HG03066 (cell line): ENCODE results near the gene PDE12.

ENCODE experiments used
- ATAC-seq: cut with Tn5 transposase; IDR thresholded peaks from one replicate; pipeline ENCODE4 v1.9.1; 2021; ENCODE audit warnings: low read depth; ENCODE audit not compliant: unreplicated experiment

The PDE12 gene, protein sequence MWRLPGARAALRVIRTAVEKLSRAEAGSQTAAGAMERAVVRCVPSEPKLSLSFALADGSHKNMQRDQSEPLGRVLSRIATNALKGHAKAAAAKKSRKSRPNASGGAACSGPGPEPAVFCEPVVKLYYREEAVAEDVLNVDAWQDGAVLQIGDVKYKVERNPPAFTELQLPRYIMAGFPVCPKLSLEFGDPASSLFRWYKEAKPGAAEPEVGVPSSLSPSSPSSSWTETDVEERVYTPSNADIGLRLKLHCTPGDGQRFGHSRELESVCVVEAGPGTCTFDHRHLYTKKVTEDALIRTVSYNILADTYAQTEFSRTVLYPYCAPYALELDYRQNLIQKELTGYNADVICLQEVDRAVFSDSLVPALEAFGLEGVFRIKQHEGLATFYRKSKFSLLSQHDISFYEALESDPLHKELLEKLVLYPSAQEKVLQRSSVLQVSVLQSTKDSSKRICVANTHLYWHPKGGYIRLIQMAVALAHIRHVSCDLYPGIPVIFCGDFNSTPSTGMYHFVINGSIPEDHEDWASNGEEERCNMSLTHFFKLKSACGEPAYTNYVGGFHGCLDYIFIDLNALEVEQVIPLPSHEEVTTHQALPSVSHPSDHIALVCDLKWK

DNA sequence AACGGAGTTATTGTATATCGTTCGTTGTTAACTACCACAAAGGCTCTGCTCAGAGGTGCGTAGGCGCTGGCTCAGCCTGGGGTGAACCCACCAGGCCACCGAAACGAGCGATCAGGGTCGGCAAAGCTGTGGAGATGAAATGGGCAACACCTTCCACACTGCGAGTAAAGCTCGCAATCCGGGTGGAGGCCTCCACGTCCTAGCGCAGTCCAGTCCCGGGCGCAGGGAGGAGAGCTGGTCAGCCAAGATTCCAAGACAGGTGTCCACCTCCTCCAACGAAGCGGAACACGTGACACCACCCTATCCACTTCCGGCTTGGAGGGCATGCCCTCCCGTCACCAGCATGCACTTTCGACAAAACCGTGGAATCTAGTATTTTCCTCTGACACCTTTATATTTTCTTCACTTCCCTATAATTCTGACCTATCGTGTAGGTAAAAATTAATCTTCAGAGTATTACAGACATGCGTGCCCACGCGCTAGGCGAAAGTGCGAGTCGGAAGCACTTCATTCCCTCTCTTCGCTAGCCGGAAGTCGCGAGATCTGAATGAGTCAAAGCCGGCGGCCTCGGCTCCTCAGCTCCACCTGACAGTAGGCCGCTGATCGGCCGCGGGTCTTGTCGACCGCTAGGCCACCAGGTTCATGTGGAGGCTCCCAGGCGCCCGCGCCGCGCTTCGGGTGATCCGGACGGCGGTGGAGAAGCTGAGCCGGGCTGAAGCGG is at the start of gene PDE12:
TSS of gene PDE12 (plus strand) at position 537 of the 721 bp plus-strand sequence. CDS start at position 643, 106 bp downstream.
- peak; percentile 82 for ATAC-seq

DNA sequence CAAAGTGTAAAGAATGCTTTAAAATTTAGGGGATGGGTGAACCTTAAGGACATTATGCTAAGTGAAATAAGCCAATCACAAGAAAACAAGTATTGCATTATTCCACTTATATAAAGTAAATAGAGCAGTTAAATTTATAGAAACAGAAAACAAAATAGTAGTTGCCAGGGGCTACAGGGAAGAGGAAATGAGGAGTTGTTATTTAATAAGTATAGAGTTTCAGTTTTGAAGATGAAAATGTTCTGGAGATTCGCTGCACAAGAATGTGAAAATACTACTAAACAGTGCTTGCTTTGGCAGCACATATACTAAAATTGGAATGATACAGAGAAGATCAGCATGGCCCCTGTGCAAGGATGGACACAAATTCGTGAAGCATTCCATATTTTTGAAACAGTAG is 43.9 kb upstream of the PDE12 start:
- ATAC-seq = no peak

DNA sequence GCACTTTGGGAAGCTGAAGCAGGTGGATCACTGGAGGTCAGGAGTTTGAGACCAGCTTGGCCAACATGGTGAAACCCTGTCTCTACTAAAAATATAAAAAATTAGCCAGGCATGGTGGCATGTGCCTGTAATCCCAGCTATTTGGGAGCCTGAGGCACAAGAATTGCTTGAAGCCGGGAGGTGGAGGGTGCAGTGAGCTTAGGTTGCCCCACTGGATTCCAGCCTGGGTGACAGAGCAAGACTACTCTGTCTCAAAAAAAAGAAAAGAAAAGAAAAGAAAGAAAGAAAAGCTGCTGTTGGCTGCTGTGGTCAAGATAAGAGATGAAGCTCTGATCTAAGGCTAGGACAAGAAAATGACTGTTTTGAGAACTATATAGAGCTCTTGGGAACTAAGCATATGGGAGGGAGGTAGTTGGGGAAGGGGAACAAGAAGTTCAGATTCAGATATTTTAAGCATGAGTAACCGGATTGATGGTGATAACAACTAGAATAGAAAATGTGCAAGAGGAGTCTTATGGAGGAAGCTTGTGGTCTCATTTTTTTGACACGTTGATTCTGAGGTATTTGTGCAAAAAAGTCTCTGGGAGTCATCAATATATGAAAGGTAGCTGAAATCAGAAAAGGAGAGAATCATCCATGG is 37.7 kb upstream of the PDE12 start:
- no peak for ATAC-seq

DNA sequence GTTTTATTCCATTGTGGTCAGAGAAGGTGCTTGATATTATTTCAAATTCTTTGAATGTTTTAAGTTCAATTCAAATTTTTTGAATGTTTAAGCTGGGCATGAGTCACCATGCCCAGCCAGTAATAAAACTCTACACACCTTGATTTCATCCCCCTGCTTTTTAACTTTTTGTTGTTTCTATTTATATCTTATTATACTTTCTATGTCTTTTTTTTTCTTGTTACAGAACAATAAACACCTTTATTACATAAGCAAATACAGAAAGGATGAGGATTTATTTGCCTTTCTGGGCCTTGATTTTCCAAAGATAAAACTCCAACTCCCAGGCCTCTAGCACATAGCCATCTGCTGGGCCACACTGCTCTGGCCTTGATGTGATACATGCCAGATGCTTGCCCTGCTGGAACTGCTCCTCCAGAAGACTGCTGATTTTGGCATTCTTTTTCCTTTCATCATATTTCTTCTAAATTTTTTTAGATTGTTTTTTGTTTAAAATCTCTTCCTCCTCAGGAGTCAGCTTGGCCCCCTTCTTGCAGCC is 25.9 kb upstream of the PDE12 start:
- ATAC-seq = no peak

DNA sequence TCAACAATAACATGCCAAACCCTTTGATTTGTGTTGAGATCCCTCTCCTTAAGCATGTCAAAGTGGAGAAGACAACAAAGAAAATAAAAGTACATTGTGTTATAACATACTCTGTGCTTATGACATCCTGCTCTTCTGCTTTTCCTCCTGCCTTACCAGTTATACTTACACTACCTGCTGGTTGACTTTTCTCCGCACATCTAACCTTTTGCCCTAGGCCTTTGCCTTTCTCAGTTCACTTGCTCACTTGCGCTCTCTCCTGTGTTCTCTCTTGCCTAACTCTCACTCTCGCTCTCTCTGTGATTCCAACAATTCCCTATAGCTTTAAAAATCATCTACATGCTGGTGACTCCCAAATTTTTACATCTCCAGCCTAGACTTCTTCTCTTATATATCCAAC is 17.6 kb upstream of the PDE12 start:
- no peak for ATAC-seq

DNA sequence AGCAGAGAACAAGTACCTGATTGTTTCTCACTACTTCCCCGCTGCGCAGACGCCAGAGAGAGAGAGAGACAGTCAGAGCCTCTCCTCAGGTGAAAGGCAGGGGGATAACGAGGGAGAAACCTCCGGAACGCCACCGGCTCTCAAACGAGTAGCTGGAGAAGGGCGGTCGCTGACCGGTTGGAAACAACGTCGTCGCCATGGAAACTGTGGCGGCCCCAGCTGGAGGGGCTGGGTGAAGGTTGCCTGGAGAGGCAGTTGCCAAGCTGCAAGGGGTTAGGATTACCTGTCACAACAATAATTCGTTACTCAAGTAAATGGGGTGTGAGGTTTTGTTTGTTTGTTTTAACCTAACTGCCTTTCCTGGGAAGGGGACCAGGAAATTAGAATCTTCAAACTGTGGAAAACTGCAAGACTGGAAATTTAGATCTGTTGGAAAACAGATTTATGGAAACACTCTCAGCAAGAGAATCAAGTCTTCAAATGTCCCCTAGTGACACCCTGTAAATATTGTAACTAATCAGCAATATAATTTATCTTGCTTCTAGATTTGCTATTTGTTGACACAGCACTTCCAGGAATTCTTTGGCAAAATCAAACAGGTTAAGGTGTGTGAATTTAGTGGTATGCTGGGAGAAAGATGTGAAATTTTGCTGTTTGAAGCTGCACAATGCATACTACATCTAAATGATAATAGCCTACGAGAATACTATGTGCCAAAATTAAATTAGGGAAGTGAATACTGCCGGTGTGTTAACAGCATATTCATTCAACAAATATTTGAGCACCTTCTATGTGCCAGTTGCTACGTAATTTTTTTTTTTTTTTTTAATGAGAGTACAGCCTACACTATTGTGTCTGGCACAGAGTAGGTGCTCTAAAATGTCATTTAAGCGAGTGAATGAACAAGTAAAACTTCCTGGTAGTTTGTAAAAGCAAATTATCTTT is 11.6 kb upstream of the PDE12 start, which contains the start of gene DNAH12:
TSS of gene DNAH12 (minus strand) at position 164 of the 945 bp plus-strand sequence. CDS start 1,474 bp downstream, outside the sequence.
- ATAC-seq = no peak

DNA sequence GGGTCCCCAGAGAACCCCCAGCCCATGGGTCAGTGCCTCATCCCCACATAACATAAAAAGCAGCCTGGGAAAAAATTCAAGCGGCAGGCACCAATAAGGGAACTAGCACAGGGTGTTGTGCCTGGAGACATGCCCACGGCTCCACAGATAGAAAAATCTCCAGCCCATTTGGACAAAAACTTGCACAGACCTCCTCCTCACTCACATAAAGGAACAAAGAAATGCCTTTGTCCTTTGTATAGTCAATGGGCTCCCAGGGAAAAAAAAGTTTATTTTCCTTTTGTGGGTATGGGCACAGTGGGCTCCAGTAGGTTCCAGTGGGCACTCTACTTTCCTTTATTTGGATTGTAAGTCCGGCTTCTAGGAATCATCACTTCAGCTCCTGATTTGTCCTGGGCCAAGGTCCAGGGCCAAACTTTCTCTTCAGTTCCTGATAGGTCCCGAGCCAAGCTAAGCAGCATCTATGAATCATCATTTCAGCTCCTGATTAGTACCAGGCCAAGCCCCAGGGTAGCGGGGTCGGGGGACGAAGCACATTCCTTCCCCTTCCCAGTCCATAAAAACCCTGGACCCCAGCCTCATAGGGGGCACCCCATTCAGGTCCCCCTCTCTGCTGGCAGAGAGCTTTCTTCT is 10.3 kb upstream of the PDE12 start:
- ATAC-seq = no peak

DNA sequence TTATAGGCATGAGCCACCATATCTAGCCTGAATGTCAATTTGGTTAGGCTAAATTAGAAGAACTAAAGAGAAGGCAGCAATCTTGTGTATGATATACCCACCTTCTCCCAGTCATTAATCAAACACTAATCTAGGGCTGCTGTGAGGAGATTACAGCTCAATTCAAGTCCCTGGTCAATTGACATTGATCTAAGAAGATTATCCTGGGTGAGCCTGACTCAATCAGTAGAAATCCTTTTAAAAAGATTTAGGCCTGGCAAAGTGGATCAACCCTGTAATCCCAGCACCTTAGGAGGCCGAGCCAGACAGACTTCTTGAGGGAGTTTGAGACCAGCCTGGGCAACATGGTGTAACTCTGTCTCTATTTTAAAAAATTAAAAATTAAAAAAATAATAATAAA is 9.5 kb upstream of the PDE12 start:
- no peak for ATAC-seq

DNA sequence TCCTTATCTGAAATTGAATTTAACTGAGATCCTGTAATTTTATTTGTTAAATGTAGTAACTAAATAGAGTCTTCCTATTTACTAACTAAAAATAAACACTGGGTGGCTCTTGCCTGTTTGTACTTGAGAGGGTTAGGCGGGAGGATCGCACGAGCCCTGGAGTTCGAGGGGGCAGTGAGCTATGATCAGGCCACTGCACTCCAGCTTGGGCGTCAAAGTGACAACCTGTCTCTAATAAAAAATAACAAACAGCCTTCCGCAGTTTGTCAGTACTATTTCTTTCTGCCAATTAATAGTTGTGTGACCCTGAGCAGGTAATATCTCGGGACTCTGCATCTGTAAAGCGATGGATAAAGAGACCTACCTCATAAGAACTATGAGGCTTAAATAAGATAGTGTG is 768 bp upstream of the PDE12 start:
- no peak for ATAC-seq

DNA sequence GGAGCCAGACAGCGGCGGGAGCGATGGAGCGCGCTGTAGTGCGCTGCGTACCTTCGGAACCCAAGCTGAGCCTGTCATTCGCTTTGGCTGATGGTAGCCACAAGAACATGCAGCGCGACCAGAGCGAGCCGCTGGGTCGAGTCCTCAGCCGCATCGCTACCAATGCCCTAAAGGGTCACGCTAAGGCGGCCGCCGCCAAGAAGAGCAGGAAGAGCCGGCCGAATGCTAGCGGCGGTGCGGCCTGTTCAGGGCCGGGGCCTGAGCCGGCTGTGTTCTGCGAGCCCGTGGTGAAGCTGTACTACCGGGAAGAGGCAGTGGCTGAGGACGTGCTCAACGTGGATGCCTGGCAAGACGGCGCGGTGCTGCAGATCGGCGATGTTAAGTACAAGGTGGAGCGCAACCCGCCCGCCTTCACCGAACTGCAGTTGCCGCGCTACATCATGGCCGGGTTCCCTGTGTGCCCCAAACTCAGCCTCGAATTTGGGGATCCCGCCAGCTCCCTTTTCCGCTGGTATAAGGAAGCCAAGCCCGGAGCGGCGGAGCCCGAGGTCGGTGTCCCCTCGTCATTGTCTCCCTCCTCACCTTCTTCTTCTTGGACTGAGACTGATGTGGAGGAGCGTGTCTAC is 498 bp downstream of the PDE12 start:
- peak; percentile 24 for ATAC-seq

DNA sequence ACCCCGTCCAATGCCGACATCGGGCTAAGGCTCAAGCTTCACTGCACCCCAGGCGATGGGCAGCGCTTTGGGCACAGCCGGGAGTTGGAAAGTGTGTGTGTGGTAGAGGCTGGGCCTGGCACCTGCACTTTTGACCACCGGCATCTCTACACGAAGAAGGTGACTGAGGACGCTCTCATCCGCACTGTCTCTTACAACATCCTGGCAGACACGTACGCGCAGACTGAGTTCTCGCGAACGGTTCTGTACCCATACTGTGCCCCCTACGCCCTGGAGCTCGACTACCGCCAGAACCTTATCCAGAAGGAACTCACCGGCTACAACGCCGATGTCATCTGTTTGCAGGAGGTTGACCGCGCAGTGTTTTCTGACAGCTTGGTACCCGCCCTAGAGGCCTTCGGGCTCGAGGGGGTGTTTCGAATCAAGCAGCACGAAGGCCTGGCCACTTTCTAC is 1.0 kb downstream of the PDE12 start:
- ATAC-seq = peak; percentile 3

DNA sequence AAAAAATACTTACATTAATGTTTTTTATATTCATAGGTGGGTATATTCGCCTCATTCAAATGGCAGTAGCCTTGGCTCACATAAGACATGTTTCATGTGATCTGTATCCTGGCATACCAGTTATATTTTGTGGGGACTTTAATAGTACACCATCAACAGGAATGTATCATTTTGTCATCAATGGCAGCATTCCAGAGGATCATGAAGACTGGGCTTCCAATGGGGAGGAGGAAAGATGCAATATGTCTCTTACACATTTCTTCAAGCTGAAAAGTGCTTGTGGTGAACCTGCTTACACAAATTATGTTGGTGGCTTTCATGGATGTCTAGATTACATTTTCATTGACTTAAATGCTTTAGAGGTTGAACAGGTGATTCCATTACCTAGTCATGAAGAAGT is 3.5 kb downstream of the PDE12 start:
- ATAC-seq = no peak

DNA sequence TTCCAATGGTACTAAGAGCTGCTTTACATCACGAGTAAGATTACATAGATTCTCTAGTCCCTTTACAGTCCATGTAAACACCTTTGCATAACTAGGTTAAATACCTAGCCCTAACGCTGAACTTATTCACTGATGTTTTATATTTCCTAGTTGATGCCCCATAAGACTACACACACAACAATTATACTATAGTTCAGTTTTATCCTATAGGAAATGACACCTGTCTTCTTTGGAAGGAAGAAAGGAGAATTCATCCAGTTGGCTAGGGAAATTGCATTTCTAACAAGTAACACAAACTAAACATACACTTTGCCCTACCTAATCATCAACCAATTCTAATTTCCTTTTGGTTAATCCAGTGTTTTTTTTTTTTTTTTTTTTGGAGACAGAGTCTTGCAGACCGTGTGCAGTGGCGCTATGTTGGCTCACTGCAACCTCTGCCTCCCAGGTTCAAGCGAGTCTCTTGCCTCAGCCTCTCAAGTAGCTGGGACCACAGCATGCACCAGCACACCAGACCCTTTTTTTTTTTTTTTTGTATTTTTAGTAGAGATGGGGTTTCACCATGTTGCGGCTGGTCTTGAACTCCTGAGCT is 13.9 kb downstream of the PDE12 start:
- ATAC-seq = no peak

DNA sequence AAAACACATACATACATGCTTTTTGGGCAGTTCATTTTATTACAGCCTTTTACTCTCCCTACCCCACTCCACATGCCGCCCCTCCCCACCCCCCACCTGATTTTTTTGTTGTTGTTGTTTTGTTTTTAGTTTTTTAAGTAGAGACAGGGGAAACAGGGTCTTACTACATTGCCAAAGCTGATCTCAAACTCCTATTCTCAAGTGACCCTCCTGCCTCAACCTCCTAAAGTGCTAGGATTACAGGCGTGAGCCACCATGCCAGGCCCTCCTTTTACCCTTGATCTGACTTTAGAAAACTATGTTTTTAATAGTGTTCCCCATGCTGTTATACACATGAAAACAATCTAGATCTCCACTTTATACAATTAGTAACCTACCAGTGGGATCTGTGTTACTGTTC is 14.8 kb downstream of the PDE12 start:
- ATAC-seq = no peak

DNA sequence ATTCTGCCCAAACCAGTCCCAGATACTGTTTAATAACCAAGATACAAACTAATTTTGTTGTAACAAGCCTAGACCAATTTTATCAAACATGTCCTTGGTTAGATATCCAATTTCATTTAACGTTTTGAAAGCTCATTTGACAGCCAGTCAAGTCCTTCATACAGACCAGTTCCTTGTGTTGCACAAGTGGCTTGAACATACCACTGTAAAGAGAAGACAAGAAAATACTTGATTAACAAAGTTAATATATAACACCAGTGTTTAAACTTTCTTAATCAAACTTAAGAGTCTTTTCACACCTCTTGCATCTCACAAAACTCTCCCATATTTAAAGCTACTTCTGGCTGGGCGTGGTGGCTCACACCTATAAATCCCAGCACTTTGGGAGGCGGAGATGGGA is 16.0 kb downstream of the PDE12 start:
- ATAC-seq = no peak

DNA sequence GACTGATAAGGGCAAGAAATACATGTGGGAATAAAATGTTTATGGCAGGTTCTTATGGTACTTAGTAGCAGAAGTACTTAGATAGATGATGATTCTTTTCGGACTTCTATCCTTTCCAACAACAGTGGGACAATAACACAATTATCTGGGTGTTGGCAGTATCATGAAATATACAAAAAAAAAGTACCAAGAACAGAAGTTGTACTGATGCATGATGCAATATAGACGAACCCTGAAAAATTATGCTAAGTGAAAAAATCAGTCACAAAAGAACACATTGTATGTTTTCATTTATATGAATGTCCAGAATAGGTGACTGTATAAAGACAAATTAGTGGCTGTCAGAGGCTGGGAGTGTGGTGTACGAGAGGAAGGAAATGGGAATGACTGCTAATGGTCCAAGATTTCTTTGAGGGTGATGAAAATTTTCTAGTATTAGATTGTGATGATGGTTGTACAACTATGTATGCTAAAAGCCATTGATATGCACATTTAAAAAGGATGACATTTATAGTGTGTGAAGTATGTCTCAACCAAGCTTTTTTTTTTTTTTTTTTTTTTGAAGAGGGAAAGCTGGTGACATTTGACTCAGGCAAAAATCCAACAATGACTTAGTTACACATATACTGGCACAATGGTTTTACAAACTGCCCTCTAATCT is 20.0 kb downstream of the PDE12 start:
- no peak for ATAC-seq

DNA sequence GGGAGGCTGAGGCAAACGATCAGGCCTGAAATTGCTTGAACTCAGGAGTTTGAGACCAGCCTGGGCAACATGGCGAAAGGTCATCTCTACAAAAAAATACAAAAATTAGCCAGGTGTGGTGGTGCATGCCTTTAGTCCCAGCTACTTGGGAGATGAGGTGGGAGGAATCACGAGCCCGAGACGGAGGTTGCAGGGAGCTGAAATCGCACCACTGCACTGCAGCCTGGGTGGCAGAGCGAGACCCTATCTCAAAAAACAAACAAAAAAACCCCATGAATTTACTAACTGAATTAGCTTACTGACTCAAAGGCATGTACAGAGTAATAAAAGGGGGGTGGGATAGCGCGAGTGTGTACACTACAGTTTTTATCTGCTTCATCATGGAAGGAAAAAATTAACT is 21.7 kb downstream of the PDE12 start:
- no peak for ATAC-seq
